K562 (cell line): Measurements from ENCODE around the gene ZSCAN12. TPM values are rescaled to one million over a fixed set of nuclear protein-coding genes. Genes with fewer than 3 reads are reported as not detected.
A peak's percentile ranks its signal among the peaks of the same experiment; 100 is the strongest.

Experiments used
- CTBP1 ChIP-seq: fragments of 450-650 bp; IDR thresholded peaks from 2 replicates; pipeline ENCODE4 v1.6.1; 2016; ENCODE audit warnings: borderline replicate concordance
- GTF2B ChIP-seq: IDR thresholded peaks from 2 replicates; pipeline ENCODE4 v1.6.1; 2011; ENCODE audit not compliant: insufficient read length; ENCODE audit errors: extremely low read depth
- GTF3C2 ChIP-seq: IDR thresholded peaks from 3 replicates; pipeline ENCODE4 v1.6.1; 2011; ENCODE audit warnings: borderline replicate concordance, mild to moderate bottlenecking, moderate library complexity; ENCODE audit not compliant: insufficient read length; ENCODE audit errors: extremely low read depth
- HMGN3 ChIP-seq: IDR thresholded peaks from 2 replicates; pipeline ENCODE4 v1.6.1; 2011; ENCODE audit warnings: borderline replicate concordance, low read depth, mild to moderate bottlenecking, mixed read lengths, low read length; ENCODE audit not compliant: insufficient read length; ENCODE audit errors: extremely low read depth
- HNRNPLL ChIP-seq: fragments of 200-400 bp; formaldehyde crosslinking; IDR thresholded peaks from 2 replicates; pipeline ENCODE4 v1.6.1; 2017; ENCODE audit warnings: low read length, low read depth, mild to moderate bottlenecking; ENCODE audit not compliant: poor library complexity, severe bottlenecking
- JUNB ChIP-seq: fragments of 450-650 bp; formaldehyde crosslinking; conservative IDR thresholded peaks from 2 replicates; pipeline ENCODE4 v1.4.0; 2020; ENCODE audit warnings: mild to moderate bottlenecking
- KHSRP ChIP-seq: fragments of 450-650 bp; IDR thresholded peaks from 2 replicates; pipeline ENCODE4 v1.6.1; 2017
- PRDM10 ChIP-seq: fragments of 450-650 bp; IDR thresholded peaks from 2 replicates; pipeline ENCODE4 v1.6.1; 2018; ENCODE audit not compliant: partially characterized antibody
- SMC3 ChIP-seq: conservative IDR thresholded peaks from 2 replicates; pipeline ENCODE4 v1.6.1; 2011; ENCODE audit warnings: low read depth, low read length, improper control_type of control experiment; ENCODE audit not compliant: insufficient read depth
- XRCC5 ChIP-seq: fragments of 200-400 bp; formaldehyde crosslinking; IDR thresholded peaks from 2 replicates; pipeline ENCODE4 v1.6.1; 2017; ENCODE audit warnings: low read depth, mild to moderate bottlenecking, low read length
- ZBTB5 ChIP-seq: fragments of 450-650 bp; IDR thresholded peaks from 2 replicates; pipeline ENCODE4 v1.6.1; 2017; ENCODE audit warnings: antibody characterized with exemption
- ZNF354B ChIP-seq: fragments of 250-450 bp; sonication (Bioruptor Pico); IDR thresholded peaks from 2 replicates; pipeline ENCODE4 v1.4.0; 2020
- ZNF398 ChIP-seq: fragments of 250-450 bp; sonication (Bioruptor Pico); IDR thresholded peaks from 2 replicates; pipeline ENCODE4 v1.8.0; 2021; ENCODE audit warnings: moderate library complexity, mild to moderate bottlenecking, inconsistent platforms
- ZNF583 ChIP-seq: fragments of 250-450 bp; sonication (Bioruptor Pico); IDR thresholded peaks from 2 replicates; pipeline ENCODE4 v1.4.0; 2020
- polyA plus RNA-seq, 8 experiments: library from polyadenylated mRNA; depleted of rRNA in 4 of 8; stranded (reverse) in 5 of 8; unstranded in 3 of 8; fragments of >200 nt; fragmentation: Nextera tagmentation in 2 of 8; fragmentation: Illumina TruSeq in 1 of 8; extraction: Ambion mirVana in 2 of 8; extraction: Trizol in 1 of 8; gene quantifications; 2 replicates each; pipeline versions ENCODE4 v1.2.1 to v1.2.3, GENCODE V29; 2011 to 2014; ENCODE audit warnings: inconsistent platforms in 1 of 8, missing spikeins in 1 of 8
- total RNA-seq, 7 experiments: library from RNA; depleted of rRNA in 6 of 7; stranded (reverse); fragments of >200 nt in 6 of 7; fragmentation: Illumina TruSeq in 2 of 7; extraction: Trizol in 2 of 7; gene quantifications; 2 replicates each; pipeline versions ENCODE4 v1.2.1 to v1.2.3, GENCODE V29; 2011 to 2021; ENCODE audit warnings: low replicate concordance in 1 of 7

Gene ZSCAN12
- total and polyA plus RNA-seq, 9 of the 15 experiments (the other 6 are each of a cell fraction or from before 2014, with no cell fraction given) = 2.5 to 19.6 (median 12.5) TPM

- no peak for TF ChIP-seq HMGN3
- no peak for TF ChIP-seq GTF2B
- TF ChIP-seq ZBTB5 = no peak
- no peak for TF ChIP-seq SMC3
- TF ChIP-seq XRCC5 = no peak
- TF ChIP-seq CTBP1 = no peak
- TF ChIP-seq ZNF354B (CRISPR knock-in tag) = peak; percentile 91
- TF ChIP-seq ZNF398 (CRISPR knock-in tag) = no peak
- peak; percentile 26 for TF ChIP-seq PRDM10
- TF ChIP-seq JUNB (CRISPR knock-in tag) = 0 out of 2 replicates have a peak, but pooled peaks have one; percentile 46
- no peak for TF ChIP-seq HNRNPLL
- no peak for TF ChIP-seq GTF3C2
- 0 out of 2 replicates have a peak, but pooled peaks have one; percentile 39 for TF ChIP-seq KHSRP
- TF ChIP-seq ZNF583 (CRISPR knock-in tag) = peak; percentile 95
These were observed 63.0 kb downstream of the ZSCAN12 start (continued) for GRCh38 chr6:28336284-28337120.
